Endothelial cell of umbilical vein (primary cell): ENCODE results near the gene LHFPL4. TPM values are rescaled to one million over a fixed set of nuclear protein-coding genes. Genes with fewer than 3 reads are reported as not detected.

Experiments
- BruUV-seq: library from RNA; stranded (reverse); fragments of 400-500 nt; replicated peaks from 2 replicates; lab custom pipeline; 2021; lab: Mats Ljungman, UMichigan
- CTCF ChIA-PET: fragments of 300-600, 350-600 bp; sonication (Branson Sonifier 250); formaldehyde crosslinking; loops from one replicate; lab custom pipeline; 2021; ENCODE audit warnings: antibody characterized with exemption, inconsistent platforms; lab: Charles Lee
- POLR2A ChIA-PET: fragments of 300-600, 350-600 bp; sonication (Branson Sonifier 250); formaldehyde crosslinking; loops from one replicate; lab custom pipeline; 2021; ENCODE audit warnings: antibody characterized with exemption, inconsistent platforms; lab: Charles Lee
- DNase-seq: peaks from one replicate; pipeline ENCODE4 v3.0.0-alpha.2; 2011; ENCODE audit warnings: low read depth, low spot score
- FAIRE-seq: peaks from 2 replicates; lab custom pipeline; 2011; peaks lifted over from hg19 to GRCh38; lab: Jason Lieb, UNC
- H2AFZ ChIP-seq: 2 replicates; pipeline ENCODE4 v1.6.0; 2012; ENCODE audit warnings: low read depth, low read length, control low read depth, inconsistent platforms
- H3K27ac ChIP-seq: 2 replicates; pipeline ENCODE4 v1.5.1; 2011; ENCODE audit warnings: low read depth, mild to moderate bottlenecking, control low read depth, low read length, moderate library complexity; ENCODE audit not compliant: insufficient read depth
- H3K27me3 ChIP-seq, 2 experiments: 2 replicates each; pipeline versions ENCODE4 v1.6.0 to v1.6.1; 2011; ENCODE audit warnings: low read length in 2 of 2, mixed read lengths in 1 of 2; ENCODE audit not compliant: control insufficient read depth in 2 of 2, insufficient read depth in 2 of 2
- H3K36me3 ChIP-seq, 2 experiments: 2 replicates in 1 of 2; 3 replicates in 1 of 2; pipeline ENCODE4 v1.5.1; 2011; ENCODE audit warnings: low read length in 2 of 2, mild to moderate bottlenecking in 1 of 2, moderate library complexity in 1 of 2; ENCODE audit not compliant: control insufficient read depth in 2 of 2, insufficient read depth in 2 of 2; ENCODE audit errors: extremely low read depth in 1 of 2
- H3K4me1 ChIP-seq: 3 replicates; pipeline ENCODE4 v1.5.1; 2011; ENCODE audit warnings: mild to moderate bottlenecking, low read length; ENCODE audit not compliant: control insufficient read depth, insufficient read depth; ENCODE audit errors: extremely low read depth
- H3K4me2 ChIP-seq: 2 replicates; pipeline ENCODE4 v1.6.1; 2011; ENCODE audit warnings: low read length, control low read depth, mixed read lengths; ENCODE audit not compliant: insufficient read depth
- H3K4me3 ChIP-seq, 3 experiments: fragments of 200-600 bp in 1 of 3; sonication (generic), shearing (Covaris generic) in 1 of 3; replicated peaks in 1 of 3; 2 replicates each; pipeline ENCODE4 v1.5.1; 2011 to 2016; ENCODE audit warnings: control low read depth in 3 of 3, low read length in 3 of 3, mild to moderate bottlenecking in 2 of 3, inconsistent platforms in 1 of 3, low read depth in 1 of 3, moderate library complexity in 1 of 3; ENCODE audit not compliant: insufficient read depth in 1 of 3
- H3K79me2 ChIP-seq: 2 replicates; pipeline ENCODE4 v1.6.0; 2012; ENCODE audit warnings: low read length, inconsistent platforms; ENCODE audit not compliant: control insufficient read depth, insufficient read depth
- H3K9ac ChIP-seq: replicated peaks from 2 replicates; pipeline ENCODE3; 2011; ENCODE audit warnings: low read length, control low read depth; ENCODE audit not compliant: insufficient read depth; ENCODE audit errors: extremely low read depth
- H3K9me1 ChIP-seq: replicated peaks from 3 replicates; pipeline ENCODE4 v1.6.0; 2011; ENCODE audit warnings: mild to moderate bottlenecking, low read length; ENCODE audit not compliant: control insufficient read depth, insufficient read depth; ENCODE audit errors: extremely low read depth
- H3K9me3 ChIP-seq: replicated peaks from 2 replicates; pipeline ENCODE4 v1.5.1; 2012; ENCODE audit warnings: low read length, inconsistent platforms; ENCODE audit not compliant: control insufficient read depth, insufficient read depth
- H4K20me1 ChIP-seq: replicated peaks from 2 replicates; pipeline ENCODE3; 2011; ENCODE audit warnings: mild to moderate bottlenecking, low read length; ENCODE audit not compliant: control insufficient read depth, insufficient read depth; ENCODE audit errors: extremely low read depth
- CTCF ChIP-seq, 2 donors: IDR thresholded peaks; 1 replicate in 1 of 2; 2 replicates in 1 of 2; pipeline ENCODE4 v1.5.1; 2011; ENCODE audit warnings: low read length in 2 of 2, mild to moderate bottlenecking in 2 of 2, moderate library complexity in 2 of 2, control low read depth in 1 of 2, inconsistent platforms in 1 of 2, low read depth in 1 of 2; ENCODE audit not compliant: insufficient read depth in 1 of 2; ENCODE audit errors: extremely low read depth in 1 of 2
- EZH2 ChIP-seq: IDR thresholded peaks from 2 replicates; pipeline ENCODE4 v1.6.1; 2012; ENCODE audit warnings: borderline replicate concordance, low read depth, mild to moderate bottlenecking, moderate library complexity, low read length, inconsistent platforms; ENCODE audit not compliant: severe bottlenecking
- FOS ChIP-seq: IDR thresholded peaks from 2 replicates; pipeline ENCODE4 v1.6.1; 2011; ENCODE audit warnings: mild to moderate bottlenecking, low read length, moderate library complexity, borderline replicate concordance; ENCODE audit not compliant: insufficient read depth
- GATA2 ChIP-seq: IDR thresholded peaks from 2 replicates; pipeline ENCODE4 v1.7.0; 2011; ENCODE audit warnings: low read depth, mild to moderate bottlenecking, moderate library complexity, mixed read lengths, low read length; ENCODE audit not compliant: insufficient read length, insufficient read depth
- JUN ChIP-seq: IDR thresholded peaks from 2 replicates; pipeline ENCODE4 v1.6.1; 2011; ENCODE audit warnings: borderline replicate concordance, low read depth; ENCODE audit not compliant: insufficient read length, insufficient read depth
- MAX ChIP-seq: IDR thresholded peaks from 2 replicates; pipeline ENCODE4 v1.6.1; 2011; ENCODE audit not compliant: insufficient read depth, insufficient read length
- MYC ChIP-seq: IDR thresholded peaks from one replicate; pipeline ENCODE4 v1.6.1; 2011; ENCODE audit warnings: mild to moderate bottlenecking, low read depth, low read length
- POLR2A ChIP-seq: IDR thresholded peaks from 2 replicates; pipeline ENCODE4 v1.6.1; 2012; ENCODE audit warnings: low read depth, mild to moderate bottlenecking, control low read depth, low read length
- POLR2AphosphoS5 ChIP-seq: IDR thresholded peaks from 2 replicates; pipeline ENCODE4 v1.6.1; 2012; ENCODE audit warnings: low read depth, mild to moderate bottlenecking, control low read depth, low read length, moderate library complexity; ENCODE audit not compliant: insufficient read depth
- dilution Hi-C: fragments of 300-500 bp; cut with MboI; formaldehyde crosslinking; loops from one replicate; pipeline ENCODE4 v1.15.0; 2019; ENCODE audit warnings: low sequenced_read_pairs; ENCODE audit not compliant: extremely low pct_ligation_motif_present
- intact Hi-C: fragments of 100-400 bp; cut with micrococcal nuclease; formaldehyde crosslinking; loops from one replicate; pipeline ENCODE4 v1.10.0; 2022
- polyA plus RNA-seq, 4 experiments: library from polyadenylated mRNA; depleted of rRNA in 3 of 4; stranded (reverse) in 3 of 4; unstranded in 1 of 4; fragments of >200 nt; gene quantifications; 2 replicates each; pipeline versions ENCODE4 v1.2.1 to v1.2.3, GENCODE V29; 2011 to 2012; ENCODE audit warnings: missing spikeins in 1 of 4
- total RNA-seq: library from RNA; stranded (reverse); gene quantifications from 2 replicates; pipeline ENCODE4 v1.2.3, GENCODE V29; 2021

Gene LHFPL4
- total and polyA plus RNA-seq, 2 donors (not counting 3 experiments of a cell fraction or from before 2014, with no cell fraction given): not detected

GRCh38 chr3:9508781-9509180 is 44.8 kb downstream of the LHFPL4 start:
- Histone ChIP-seq H4K20me1 (no peaks in the 10 kb centered on the region), H2AFZ (no peak overlapping the region), H3K9me1 (no peaks in the 10 kb centered on the region), H3K4me2 (no peak overlapping the region), H3K27me3 (peaks cover 14 to 16% of the 10 kb centered on the region in 2 experiments), H3K9ac (no peak overlapping the region), H3K4me3 (no peak overlapping the region), H3K27ac (no peak overlapping the region), H3K36me3 (no peaks in the 10 kb centered on the region), H3K79me2 (no peaks in the 10 kb centered on the region), H3K4me1 (no peaks in the 10 kb centered on the region), H3K9me3 (no peaks in the 10 kb centered on the region)
- DNase-seq (no peak), FAIRE-seq (no peak)
- intact Hi-C loops: loop anchor here (10.0 kb wide), 2 partner anchors 296 to 426 kb away; partner anchors contain the start of gene CRELD1
- no peak for TF ChIP-seq CTCF (IDR thresholded peaks at IDR 0.05; ENCODE audit: extremely low read depth in 1 of 2, insufficient read depth in 1 of 2, low read depth in 1 of 2, low read length in 2 of 2)
- no peak for TF ChIP-seq MYC
- no peak for TF ChIP-seq GATA2
- no peak for TF ChIP-seq JUN
- no peak for TF ChIP-seq FOS
- TF ChIP-seq EZH2: no peak
- TF ChIP-seq POLR2A: no peak
- TF ChIP-seq POLR2AphosphoS5: no peak
- no peak for TF ChIP-seq MAX
- ChIA-PET POLR2A (no interaction called here), CTCF (no interaction called here)
- BruUV-seq: no TSS peak
- dilution Hi-C loops: no loop called here
